Loucy (cell line): ENCODE results near the gene DEGS1.

Source experiments
- H2AFZ ChIP-seq: fragments of 200-600 bp; sonication (generic); 2 replicates; pipeline ENCODE4 v1.6.0; 2016; ENCODE audit warnings: antibody characterized with exemption, mild to moderate bottlenecking, low read length, moderate library complexity
- H3F3A ChIP-seq: fragments of 200-600 bp; 2 replicates; pipeline ENCODE4 v1.6.0; 2016; ENCODE audit warnings: antibody characterized with exemption, low read depth, mild to moderate bottlenecking
- H3K27me3 ChIP-seq: fragments of 200-600 bp; sonication (generic); 2 replicates; pipeline ENCODE4 v1.6.1; 2014; ENCODE audit warnings: low read length, mild to moderate bottlenecking; ENCODE audit not compliant: insufficient read depth, poor library complexity, severe bottlenecking
- H3K36me3 ChIP-seq: fragments of 200-600 bp; sonication (generic); 2 replicates; pipeline ENCODE4 v1.6.1; 2016; ENCODE audit warnings: low read length; ENCODE audit not compliant: insufficient read depth
- H3K4me1 ChIP-seq: fragments of 200-600 bp; sonication (generic); 2 replicates; pipeline ENCODE4 v1.5.1; 2014; ENCODE audit warnings: low read length, mild to moderate bottlenecking; ENCODE audit not compliant: insufficient read depth, poor library complexity, severe bottlenecking
- H3K4me2 ChIP-seq: fragments of 200-600 bp; sonication (generic); 2 replicates; pipeline ENCODE4 v1.6.0; 2014; ENCODE audit warnings: antibody characterized with exemption, low read length, low read depth, mild to moderate bottlenecking; ENCODE audit not compliant: poor library complexity, severe bottlenecking
- H3K4me3 ChIP-seq: fragments of 200-600 bp; sonication (generic); 2 replicates; pipeline ENCODE4 v1.5.1; 2014; ENCODE audit warnings: low read length, mild to moderate bottlenecking, mixed read lengths; ENCODE audit not compliant: poor library complexity, severe bottlenecking
- H3K79me2 ChIP-seq: fragments of 200-600 bp; sonication (generic); 2 replicates; pipeline ENCODE4 v1.6.1; 2014; ENCODE audit warnings: low read length; ENCODE audit not compliant: insufficient read depth
- H3K9ac ChIP-seq: fragments of 200-600 bp; sonication (generic); 2 replicates; pipeline ENCODE4 v1.6.0; 2014; ENCODE audit warnings: mild to moderate bottlenecking, low read depth, low read length, moderate library complexity; ENCODE audit not compliant: poor library complexity, severe bottlenecking
- H3K9me2 ChIP-seq: fragments of 200-600 bp; sonication (generic); replicated peaks from 2 replicates; pipeline ENCODE4 v1.6.1; 2016; ENCODE audit warnings: low read depth, low read length, mixed read lengths
- H3K9me3 ChIP-seq: fragments of 200-600 bp; sonication (generic); 2 replicates; pipeline ENCODE4 v1.6.1; 2014; ENCODE audit warnings: mild to moderate bottlenecking, antibody characterized with exemption, low read length, low read depth; ENCODE audit not compliant: insufficient read depth
- H4K20me1 ChIP-seq: fragments of 200-600 bp; sonication (generic); 2 replicates; pipeline ENCODE4 v1.6.0; 2014; ENCODE audit warnings: antibody characterized with exemption, low read length, mild to moderate bottlenecking; ENCODE audit not compliant: insufficient read depth, poor library complexity, severe bottlenecking
- EZH2phosphoT487 ChIP-seq: fragments of 200-600 bp; IDR thresholded peaks from 2 replicates; pipeline ENCODE4 v1.6.1; 2018; ENCODE audit warnings: antibody characterized with exemption, mild to moderate bottlenecking, moderate library complexity, borderline replicate concordance
- TF ChIP-seq, protein P1 (sequence below): fragments of 200-600 bp; sonication (generic); conservative IDR thresholded peaks from 2 replicates; pipeline ENCODE4 v1.5.1; 2014; ENCODE audit warnings: mild to moderate bottlenecking, antibody characterized with exemption, low read length

DEGS1 gene

DNA sequence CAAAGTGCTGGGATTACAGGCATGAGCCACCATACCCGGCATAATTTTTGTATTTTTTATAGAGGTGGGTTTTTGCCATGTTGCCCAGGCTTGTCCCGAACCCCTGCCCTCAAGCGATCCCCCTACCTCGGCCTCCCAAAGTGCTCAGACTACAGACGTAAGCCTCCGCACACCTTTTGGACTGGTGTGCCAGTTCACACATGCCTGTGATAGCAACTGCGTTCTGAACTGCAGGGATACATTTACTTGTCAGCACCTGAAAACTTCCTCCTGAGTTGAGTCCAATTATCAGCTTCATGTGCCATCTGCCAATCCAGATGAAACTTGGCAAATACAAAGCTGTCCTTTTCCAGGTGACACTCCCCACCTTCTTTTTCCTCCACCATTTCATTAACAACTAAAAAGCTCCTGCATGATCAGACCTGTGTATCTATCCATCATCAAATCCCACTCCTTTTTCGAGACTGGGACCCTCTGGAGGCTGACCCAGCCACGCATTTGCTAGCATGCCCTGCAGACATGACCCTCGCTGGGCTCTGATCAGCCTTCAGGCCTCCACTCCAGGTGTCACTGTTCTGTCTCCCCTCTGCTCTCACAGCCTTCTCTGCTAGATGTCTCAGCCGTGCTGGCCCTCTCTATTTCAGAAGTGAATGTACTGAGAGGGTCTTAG, 2.1 kb upstream of the DEGS1 start:
- H3K9me3 ChIP-seq: no peaks in the 10 kb centered on the region
- H3K9ac ChIP-seq: no peak overlapping the region
- H3K36me3 ChIP-seq: no peaks in the 10 kb centered on the region
- no peak overlapping the region for H3K4me3 ChIP-seq
- peaks cover 19% of the 10 kb centered on the region for H4K20me1 ChIP-seq
- H3F3A ChIP-seq: no peaks in the 10 kb centered on the region
- H3K79me2 ChIP-seq: peaks cover 27% of the 10 kb centered on the region
- H3K4me1 ChIP-seq: peaks cover 27% of the 10 kb centered on the region
- no peak overlapping the region for H3K4me2 ChIP-seq
- no peak for TF ChIP-seq EZH2phosphoT487
- TF ChIP-seq, protein P1, sequence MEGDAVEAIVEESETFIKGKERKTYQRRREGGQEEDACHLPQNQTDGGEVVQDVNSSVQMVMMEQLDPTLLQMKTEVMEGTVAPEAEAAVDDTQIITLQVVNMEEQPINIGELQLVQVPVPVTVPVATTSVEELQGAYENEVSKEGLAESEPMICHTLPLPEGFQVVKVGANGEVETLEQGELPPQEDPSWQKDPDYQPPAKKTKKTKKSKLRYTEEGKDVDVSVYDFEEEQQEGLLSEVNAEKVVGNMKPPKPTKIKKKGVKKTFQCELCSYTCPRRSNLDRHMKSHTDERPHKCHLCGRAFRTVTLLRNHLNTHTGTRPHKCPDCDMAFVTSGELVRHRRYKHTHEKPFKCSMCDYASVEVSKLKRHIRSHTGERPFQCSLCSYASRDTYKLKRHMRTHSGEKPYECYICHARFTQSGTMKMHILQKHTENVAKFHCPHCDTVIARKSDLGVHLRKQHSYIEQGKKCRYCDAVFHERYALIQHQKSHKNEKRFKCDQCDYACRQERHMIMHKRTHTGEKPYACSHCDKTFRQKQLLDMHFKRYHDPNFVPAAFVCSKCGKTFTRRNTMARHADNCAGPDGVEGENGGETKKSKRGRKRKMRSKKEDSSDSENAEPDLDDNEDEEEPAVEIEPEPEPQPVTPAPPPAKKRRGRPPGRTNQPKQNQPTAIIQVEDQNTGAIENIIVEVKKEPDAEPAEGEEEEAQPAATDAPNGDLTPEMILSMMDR: no peak
- H3K9me2 ChIP-seq: no peaks in the 10 kb centered on the region
- no peak overlapping the region for H2AFZ ChIP-seq
- no peaks in the 10 kb centered on the region for H3K27me3 ChIP-seq

GRCh38 chr1:224181453-224181810, 1.6 kb upstream of the DEGS1 start:
- H3K9me3 ChIP-seq: no peaks in the 10 kb centered on the region
- H2AFZ ChIP-seq: no peak overlapping the region
- no peak for TF ChIP-seq EZH2phosphoT487
- no peaks in the 10 kb centered on the region for H3K27me3 ChIP-seq
- H3K9me2 ChIP-seq: no peaks in the 10 kb centered on the region
- no peak overlapping the region for H3K9ac ChIP-seq
- H3K4me2 ChIP-seq: no peak overlapping the region
- H3K4me1 ChIP-seq: peaks cover 30% of the 10 kb centered on the region
- H3F3A ChIP-seq: no peaks in the 10 kb centered on the region
- peaks cover 32% of the 10 kb centered on the region for H3K79me2 ChIP-seq
- peaks cover 23% of the 10 kb centered on the region for H4K20me1 ChIP-seq
- H3K36me3 ChIP-seq: no peaks in the 10 kb centered on the region
- H3K4me3 ChIP-seq: no peak overlapping the region

DNA sequence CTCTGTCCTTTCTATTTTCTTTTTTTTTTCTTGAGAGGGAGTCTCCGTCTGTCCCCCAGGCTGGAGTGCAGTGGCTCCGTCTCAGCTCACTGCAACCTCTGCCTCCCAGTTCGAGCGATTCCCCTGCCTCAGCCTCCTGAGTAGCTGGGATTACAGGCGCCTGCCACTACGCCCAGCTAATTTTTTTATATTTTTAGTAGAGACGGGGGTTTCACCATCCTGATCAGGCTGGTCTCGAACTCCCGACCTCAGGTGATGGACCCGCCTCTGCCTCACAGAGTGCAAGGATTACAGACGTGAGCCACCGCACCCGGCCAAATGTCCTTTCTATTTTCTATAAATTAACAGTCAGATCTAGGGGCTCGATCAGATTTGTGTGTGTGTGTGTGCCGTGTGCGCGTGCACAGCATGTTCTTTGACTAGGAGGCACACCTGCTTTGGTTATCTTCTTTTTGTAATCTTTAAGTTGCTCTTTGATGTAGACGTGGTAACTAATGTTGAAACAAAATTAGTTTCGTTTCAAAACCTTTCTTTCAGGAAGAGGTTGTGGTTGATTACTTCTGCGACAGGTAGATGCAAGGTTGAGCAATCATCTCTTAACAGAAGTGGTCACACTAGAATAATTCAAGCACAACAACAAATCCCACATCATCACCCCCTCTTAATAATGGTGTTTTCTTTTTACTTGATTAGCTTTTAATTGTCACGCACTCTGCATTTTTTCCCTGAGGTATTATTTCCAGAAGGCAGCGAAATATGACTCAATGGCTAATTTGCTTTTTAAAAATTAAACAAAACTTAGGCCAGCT, 779 bp upstream of the DEGS1 start:
- Histone ChIP-seq H3K9me3 (no peaks in the 10 kb centered on the region), H3K9ac (peak overlapping the region; percentile 96), H3K4me1 (peaks cover 30% of the 10 kb centered on the region), H3K27me3 (no peaks in the 10 kb centered on the region), H2AFZ (peak overlapping the region; percentile 87), H3F3A (no peaks in the 10 kb centered on the region), H3K4me3 (peak overlapping the region; percentile 93), H3K9me2 (no peaks in the 10 kb centered on the region), H3K36me3 (no peaks in the 10 kb centered on the region), H3K79me2 (peaks cover 41% of the 10 kb centered on the region), H3K4me2 (peak overlapping the region; percentile 81), H4K20me1 (peaks cover 28% of the 10 kb centered on the region)
- no peak for TF ChIP-seq EZH2phosphoT487
- TF ChIP-seq, protein P1: no peak
